HG03097 (cell line): ENCODE measurements around the gene LRRC47.

ENCODE experiments used
- ATAC-seq: cut with Tn5 transposase; IDR thresholded peaks from one replicate; pipeline ENCODE4 v1.9.1; 2021; ENCODE audit not compliant: unreplicated experiment, low FRiP score

LRRC47 gene

GRCh38 chr1:3796215-3797061 is at the start of gene LRRC47:
Gene LRRC47 (minus strand): TSS chr1:3796498. CDS start chr1:3796476, 22 bp downstream.
- ATAC-seq: peak; percentile 93

- ATAC-seq: no peak
Measured at GRCh38 chr1:3842912-3843311, 46.6 kb upstream of the LRRC47 start.

DNA sequence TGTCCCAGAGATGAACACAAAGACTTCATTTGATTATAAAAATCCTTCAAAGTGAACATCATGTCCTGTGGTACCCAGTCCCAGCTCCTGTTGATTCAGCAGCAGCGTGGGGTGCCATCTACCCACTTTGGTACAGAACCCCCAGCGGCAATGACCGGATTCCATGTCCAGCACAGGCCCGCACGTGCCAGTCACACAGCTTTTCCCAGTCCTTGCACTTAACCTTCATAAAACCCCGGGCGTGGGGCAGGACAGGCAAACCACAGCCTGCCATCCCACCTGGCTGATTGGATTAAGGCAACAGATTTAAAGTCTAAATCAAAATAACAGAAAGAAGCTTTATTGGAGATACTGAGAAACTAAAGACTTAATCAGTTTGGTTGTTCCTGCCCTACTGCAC is 45.2 kb upstream of the LRRC47 start:
- no peak for ATAC-seq

GRCh38 chr1:3838788-3839187 is 42.5 kb upstream of the LRRC47 start:
- ATAC-seq: no peak

GRCh38 chr1:3837685-3838084 is 41.4 kb upstream of the LRRC47 start:
- ATAC-seq: no peak

- no peak for ATAC-seq
Measured at GRCh38 chr1:3837200-3837599, 40.9 kb upstream of the LRRC47 start.

DNA sequence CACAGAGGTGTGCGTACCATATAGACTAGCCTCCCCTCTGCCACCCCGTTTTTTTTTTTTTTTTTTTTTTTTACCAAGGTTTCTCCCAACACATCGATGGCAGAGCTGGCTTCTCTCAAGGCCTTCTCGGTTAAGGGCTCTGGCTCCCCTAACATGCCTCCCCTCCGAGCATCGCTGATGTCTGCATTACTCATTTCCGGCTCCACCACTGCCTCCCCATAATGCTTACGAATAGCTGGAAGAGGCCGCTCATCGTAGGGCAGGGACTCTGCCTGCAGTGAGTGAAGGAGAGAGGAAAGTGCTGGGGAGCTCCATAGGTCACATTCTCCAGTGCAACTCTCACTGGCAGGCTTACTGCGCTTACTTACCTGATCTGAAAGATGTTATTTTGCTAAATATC is 40.1 kb upstream of the LRRC47 start:
- ATAC-seq: no peak

GRCh38 chr1:3834701-3835100 is 38.4 kb upstream of the LRRC47 start:
- no peak for ATAC-seq

DNA sequence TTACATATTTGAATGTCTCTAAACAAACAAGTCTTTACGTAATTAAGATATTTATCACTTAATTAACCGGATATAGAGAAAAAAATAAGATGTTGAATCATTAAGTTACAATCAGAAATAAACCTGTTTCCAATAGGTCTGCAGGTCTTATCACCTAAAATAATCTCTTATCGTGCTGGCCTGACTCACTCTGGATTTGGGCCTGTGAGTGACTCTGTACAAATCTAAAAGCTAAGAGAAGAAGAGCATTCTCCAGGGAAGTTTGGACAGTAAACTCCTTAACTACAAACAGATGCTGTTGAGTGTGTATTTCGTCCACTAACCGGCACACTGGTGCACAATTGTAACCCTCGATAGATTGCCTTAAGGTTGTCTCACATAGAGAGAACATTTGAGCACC is 35.4 kb upstream of the LRRC47 start:
- ATAC-seq: no peak

DNA sequence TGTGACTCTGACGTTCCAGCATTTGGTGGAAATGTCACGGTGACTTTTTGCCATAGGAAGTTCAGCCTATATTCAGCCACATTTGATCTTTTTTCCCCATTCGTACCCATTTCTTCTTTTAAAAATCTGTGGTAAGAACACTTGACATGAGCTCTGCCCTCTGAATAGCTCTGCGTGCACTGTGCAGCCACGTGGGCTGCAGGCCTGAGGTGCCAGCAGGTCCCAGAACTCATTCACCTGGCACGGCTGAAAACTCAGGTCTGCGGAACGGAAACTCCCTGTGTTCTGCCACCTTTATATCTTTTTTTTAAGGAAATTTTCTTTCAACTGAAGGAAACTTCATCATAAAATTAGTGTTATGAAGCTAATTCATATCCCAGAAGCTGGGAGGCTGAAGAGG is 32.1 kb upstream of the LRRC47 start:
- no peak for ATAC-seq

- no peak for ATAC-seq
Measured at GRCh38 chr1:3827813-3828307, 31.6 kb upstream of the LRRC47 start.

DNA sequence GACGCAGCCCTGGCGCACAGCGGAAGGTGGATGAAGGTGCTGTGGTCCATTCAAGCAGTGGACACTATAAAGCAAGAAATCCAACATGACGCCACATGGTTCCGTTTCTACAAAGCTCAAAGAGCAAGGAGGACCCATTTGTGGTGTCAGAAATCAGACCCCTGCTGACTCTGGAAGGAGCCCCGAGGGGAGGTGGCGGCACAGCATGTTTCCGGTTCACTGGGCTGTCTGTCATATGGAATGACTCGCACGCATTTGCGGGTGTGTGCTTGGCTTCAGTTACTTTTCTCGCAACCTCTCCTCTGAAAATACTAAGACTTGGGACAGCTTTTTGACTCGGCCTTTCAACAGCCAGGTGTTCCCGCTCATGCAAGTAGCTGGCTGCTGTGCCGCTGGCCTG is 29.1 kb upstream of the LRRC47 start:
- ATAC-seq: no peak

DNA sequence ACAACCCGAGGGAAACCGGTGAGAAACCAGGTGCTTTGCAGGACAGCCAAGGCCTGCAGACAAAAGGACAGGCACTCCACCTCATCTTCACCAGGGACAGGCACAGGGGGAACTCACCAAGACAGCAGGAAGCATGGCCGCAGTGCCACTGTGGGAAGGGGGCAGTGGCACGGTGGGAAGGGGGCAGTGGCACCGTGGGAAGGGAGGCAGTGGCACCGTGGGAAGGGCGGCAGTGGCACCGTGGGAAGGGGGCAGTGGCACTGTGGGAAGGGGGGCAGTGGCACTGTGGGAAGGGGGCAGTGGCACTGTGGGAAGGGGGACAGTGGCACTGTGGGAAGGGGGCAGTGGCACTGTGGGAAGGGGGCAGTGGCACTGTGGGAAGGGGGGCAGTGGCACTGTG is 28.4 kb upstream of the LRRC47 start:
- ATAC-seq: no peak

GRCh38 chr1:3822421-3822820 is 26.1 kb upstream of the LRRC47 start:
- ATAC-seq: no peak

GRCh38 chr1:3821908-3822307 is 25.6 kb upstream of the LRRC47 start:
- ATAC-seq: no peak

- no peak for ATAC-seq
Measured at GRCh38 chr1:3821447-3821846, 25.1 kb upstream of the LRRC47 start.

DNA sequence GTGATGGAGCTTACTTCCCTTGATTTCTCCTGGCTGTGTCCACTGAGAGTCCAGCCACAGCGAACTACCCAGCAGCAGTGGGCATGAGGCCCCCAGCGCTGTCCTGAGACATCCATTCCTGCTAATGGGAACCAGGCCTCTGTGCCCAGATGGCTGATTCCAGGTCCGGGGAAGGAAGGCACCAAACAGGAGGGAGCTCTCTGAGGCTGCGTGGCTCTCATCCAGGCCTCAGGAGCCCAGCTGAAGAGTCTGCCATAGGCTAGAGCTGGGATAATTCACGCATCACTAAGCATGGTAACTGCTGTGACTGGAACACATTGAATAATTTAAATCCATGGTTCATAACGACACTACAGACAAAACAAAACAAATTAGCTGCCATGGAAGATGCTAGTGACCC is 24.7 kb upstream of the LRRC47 start:
- no peak for ATAC-seq

DNA sequence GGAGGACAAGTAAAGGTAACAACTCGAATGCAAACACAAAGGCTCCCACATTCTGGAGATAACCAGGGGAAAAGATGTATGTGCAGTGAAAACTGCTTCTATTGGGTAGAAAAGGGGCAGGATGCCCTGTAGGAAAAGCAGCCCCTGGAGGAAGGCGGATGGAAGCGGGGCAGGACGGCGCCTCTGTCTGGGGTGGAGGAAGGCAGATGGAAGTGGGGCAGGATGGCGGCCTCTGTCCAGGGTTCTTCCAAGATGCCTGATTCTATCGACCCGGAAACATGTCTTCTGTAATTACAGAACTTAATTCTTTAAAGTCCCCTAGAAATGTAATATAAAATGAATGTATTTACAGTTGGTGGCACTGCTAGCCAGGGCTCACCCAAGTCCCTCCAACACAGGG is 24.0 kb upstream of the LRRC47 start:
- ATAC-seq: no peak

DNA sequence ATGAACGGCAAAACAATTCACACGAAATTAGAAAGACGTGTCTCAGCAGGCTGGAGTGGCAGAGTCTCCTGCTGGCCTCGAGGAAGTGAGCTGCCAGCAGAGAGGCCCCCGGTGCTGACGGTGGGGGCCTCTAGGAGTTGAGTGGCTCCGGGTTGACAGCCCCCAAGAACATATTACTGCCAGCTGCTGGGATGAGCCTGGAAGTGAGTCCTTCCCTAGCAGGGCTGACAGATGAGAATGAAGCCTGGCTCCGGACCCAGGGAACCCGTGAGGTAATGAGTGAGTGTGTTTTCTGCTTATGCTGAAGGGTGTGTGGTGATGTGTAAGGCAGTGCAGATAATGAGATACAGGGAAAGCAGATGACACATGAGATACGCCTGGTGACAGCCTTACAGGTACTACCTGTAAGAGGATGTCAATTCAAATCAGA is 23.5 kb upstream of the LRRC47 start:
- no peak for ATAC-seq

- ATAC-seq: no peak
Measured at GRCh38 chr1:3817821-3818597, 21.7 kb upstream of the LRRC47 start.

DNA sequence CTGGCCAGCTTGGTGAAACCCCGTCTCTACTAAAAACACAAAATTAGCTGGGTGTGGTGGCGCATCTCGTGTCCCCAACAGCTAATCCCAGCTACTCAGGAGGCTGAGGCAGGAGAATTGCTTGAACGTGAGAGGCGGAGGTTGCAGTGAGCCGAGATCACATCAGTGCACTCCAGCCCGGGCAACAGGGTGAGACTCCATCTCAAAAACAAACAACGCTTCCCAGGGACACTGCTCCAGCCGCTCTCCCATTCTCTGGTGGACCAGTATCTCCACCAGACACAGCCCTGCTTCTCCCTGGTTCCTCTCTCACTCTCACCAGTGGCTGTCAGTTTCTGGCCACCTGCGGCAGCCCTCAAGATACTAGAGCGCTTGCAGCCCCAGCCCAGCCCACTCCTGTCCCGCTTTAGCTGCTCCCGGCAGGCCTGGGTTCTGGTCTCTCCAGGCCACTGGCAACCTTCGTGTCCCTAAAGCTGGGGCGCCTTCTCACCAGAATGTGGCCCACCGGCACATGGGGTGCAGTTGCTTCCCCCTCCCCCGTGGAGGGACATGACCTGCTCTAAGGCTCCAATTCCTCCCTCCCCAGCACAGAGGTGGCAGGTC is 20.9 kb upstream of the LRRC47 start:
- no peak for ATAC-seq
